Raji (cell line): Measurements from ENCODE around the gene OLFML3.

ENCODE experiments used
- POLR2A ChIP-seq: IDR thresholded peaks from 2 replicates; pipeline ENCODE4 v1.6.1; 2011; ENCODE audit warnings: low read depth, low read length, control low read depth; ENCODE audit not compliant: insufficient read depth

Gene OLFML3

GRCh38 chr1:113980110-113980509 is 836 bp downstream of the OLFML3 start:
- TF ChIP-seq POLR2A, result no peak

DNA sequence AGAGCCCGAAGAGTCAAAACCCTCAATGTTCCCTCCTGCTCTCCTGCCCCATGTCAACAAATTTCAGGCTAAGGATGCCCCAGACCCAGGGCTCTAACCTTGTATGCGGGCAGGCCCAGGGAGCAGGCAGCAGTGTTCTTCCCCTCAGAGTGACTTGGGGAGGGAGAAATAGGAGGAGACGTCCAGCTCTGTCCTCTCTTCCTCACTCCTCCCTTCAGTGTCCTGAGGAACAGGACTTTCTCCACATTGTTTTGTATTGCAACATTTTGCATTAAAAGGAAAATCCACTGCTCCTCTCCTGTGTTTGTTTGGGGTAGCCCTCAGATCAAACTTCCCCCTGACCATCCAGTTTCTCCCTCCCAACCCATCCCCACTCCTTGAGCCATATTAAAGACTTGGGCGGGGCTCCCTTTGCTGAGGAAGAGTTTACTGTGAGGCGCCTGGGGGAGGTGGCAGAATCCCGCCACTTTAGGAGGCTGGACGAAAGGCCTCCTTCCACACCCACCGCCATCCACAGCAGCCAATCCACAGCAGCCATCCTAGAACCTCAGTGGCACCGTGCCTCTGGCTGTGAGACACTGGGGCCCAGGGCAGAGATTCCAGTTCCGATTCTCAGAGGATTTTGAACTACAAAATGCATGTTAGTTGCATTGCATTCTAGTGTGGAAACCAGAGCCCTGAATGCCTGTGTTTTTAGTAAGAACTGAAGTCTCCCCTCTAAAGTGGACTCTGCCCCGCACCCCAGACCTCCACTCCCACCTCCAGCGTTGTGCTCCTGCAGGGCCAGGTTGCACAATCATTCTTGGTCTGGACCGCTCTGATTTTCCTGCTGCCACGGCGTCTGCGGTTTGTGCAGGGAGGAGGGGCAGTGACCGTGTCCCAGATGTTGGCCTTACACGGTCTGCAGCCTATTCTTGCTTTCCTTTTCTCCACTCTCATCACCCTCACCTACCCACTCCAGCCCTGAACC is 3.0 kb downstream of the OLFML3 start:
- no peak for TF ChIP-seq POLR2A

GRCh38 chr1:113982949-113983348 is 3.7 kb downstream of the OLFML3 start:
- TF ChIP-seq POLR2A, result no peak

DNA sequence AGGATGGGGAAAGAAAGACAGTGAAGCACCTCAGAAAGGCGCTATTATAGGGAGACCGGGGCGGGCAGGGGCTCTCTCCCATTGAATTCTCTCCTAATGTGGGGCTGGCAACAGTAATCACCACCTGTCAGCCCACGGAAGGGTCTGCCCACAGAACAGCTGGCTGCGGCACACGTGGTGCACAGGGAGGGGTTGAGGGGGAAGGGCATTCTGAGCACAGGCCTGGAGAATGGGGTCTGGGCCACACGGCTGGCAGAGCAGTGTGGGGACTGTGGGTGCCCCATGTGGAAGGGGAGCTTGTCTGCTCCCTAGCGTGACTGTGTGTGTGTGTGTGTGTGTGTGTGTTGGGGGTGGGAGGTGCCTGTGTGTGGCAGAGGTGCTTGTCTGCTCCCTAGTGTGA is 4.1 kb downstream of the OLFML3 start:
- TF ChIP-seq POLR2A, result no peak

GRCh38 chr1:113983826-113984225 is 4.6 kb downstream of the OLFML3 start:
- TF ChIP-seq POLR2A, result no peak

DNA sequence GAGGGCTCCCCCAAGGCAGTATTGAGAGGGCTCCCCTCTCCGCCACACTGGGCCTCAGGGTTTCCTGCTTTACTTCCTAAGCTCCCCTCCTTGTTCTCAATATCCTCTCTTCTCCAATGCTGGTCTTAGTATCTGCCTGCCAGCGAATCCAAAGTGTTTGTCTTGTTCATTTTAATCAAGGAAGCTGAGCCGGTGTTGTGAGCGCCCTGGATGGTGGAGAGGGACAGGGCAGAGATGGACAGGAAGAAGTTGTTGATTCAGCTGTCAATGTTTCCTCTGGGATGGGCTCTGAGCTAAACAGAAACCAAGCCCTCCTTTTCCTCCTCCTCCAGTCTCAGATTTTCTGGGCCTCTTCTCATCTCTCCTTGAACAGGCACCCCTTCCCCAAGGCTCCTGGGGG is 5.4 kb downstream of the OLFML3 start:
- no peak for TF ChIP-seq POLR2A

DNA sequence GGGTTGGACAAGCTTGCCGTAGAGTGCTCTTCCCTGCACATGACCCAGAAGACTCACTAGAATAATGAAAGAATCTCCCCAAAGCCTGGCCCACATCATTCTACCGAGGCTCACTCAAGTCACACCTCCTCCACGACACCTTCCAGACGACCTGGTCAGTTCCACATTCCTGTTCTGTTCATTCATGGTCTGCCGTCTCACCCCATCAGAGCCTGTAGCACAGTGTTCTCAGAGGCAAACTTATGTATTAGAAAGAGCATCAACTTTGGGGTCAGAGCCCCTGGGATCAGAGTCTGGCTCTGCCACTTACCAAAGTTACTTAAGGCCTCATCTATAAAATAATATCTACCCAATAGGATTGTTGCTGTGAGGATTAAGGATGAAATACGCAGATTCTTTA is 7.5 kb downstream of the OLFML3 start:
- TF ChIP-seq POLR2A, result no peak

DNA sequence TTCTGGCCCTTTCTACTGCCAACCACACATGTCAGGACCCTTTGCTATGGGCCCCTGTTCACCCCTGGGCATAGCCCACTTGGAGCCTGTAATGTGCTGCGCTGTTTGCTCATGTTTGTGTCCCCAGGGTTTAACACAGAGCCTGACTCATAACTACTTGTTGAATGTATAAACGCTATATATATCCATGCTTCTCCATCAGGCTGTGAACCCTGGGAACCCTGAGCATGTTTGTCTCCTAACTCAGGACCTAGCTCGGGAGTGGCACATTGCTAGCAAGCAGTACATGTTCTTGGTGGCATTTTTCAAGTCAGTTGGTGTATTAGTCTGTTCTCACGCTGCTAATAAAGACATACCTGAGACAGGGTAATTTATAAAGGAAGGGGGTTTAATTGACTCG is 8.0 kb downstream of the OLFML3 start:
- TF ChIP-seq POLR2A, result no peak

DNA sequence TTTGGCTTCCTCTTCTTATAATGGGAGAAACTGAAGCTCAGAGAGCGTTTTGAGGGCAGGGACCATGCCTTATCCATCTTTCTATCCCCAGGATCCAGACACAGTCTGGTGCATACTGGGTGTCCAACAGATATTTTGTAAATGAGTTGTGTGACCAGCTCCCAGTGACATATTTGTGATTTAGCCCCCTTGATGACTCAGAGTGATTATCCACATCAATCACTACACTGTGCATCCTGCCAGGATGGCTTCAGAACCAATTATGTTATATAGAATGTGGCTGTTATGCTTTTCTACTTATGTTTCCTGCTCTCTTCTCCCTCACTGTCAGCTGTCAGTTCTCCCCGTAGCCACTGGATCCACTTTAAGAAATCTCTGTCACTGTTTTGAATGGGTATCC is 11.3 kb downstream of the OLFML3 start:
- no peak for TF ChIP-seq POLR2A

GRCh38 chr1:113990961-113991360 is 11.7 kb downstream of the OLFML3 start:
- TF ChIP-seq POLR2A, result no peak

DNA sequence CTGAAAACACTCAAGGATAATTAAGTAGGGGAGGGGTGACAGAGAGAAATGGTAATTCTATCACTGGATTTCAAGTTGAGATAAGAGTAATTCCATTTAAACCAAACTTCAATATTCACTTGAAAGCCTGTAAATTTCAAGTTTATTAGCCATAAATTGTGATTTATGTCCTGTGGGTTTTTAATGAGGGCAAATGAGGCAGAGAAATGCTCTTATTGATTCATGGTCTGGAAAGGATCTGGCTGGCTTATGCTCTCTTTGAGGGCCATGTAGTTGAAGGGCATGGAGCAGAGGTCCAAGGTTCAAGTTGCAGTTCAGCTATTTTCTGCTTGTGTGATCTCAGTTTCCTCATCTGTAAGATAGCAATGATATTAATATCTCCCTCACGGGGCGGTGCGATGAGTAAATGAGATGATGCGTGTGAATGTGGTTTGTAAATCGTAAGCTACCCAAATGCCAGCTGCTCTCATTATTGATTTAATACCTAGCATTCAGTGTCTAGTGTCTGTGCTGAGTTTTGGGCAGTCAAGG is 12.3 kb downstream of the OLFML3 start:
- TF ChIP-seq POLR2A, result no peak

- no peak for TF ChIP-seq POLR2A
These were observed 13.8 kb downstream of the OLFML3 start for GRCh38 chr1:113993072-113993471.

DNA sequence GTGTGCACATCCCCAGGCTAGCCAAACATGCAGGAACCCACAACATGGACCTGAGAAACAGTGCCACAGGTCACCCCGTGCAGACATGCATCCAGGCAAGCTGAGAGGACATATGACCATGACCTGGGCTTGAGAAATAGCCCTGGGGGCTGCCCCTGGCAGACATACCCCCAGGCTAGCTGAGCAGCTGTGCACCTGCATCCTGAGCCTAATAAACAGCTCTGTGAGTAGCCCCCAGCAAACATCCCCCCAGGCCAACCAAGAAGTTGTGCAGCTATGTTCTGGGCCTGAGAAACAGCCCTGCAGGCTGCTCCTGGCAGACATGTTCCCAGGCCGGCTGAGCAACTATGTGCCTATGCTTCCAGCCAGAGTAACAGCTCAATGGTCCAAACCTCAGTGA is 14.5 kb downstream of the OLFML3 start:
- TF ChIP-seq POLR2A, result no peak

- no peak for TF ChIP-seq POLR2A
These were observed 16.1 kb downstream of the OLFML3 start for GRCh38 chr1:113995382-113995781.

DNA sequence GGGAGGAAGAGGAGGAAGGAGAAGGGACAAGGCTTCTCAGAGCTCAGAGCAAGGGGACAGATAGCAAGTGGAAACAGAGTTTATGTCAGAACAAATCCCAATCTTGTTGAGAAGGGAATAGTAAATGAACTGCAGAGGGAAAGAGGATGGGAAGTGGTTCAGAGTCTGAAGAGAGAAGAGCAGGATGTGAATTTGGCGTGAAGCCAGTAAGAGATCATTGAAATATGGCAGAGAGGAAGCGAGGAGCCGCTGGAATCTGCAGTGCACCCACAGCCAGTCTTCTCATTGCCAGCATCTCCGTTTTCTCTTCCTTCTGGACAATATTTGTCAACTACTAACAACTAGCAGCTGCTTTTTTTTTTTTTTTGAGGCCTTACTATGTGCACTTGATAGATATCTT is 19.1 kb downstream of the OLFML3 start:
- no peak for TF ChIP-seq POLR2A

DNA sequence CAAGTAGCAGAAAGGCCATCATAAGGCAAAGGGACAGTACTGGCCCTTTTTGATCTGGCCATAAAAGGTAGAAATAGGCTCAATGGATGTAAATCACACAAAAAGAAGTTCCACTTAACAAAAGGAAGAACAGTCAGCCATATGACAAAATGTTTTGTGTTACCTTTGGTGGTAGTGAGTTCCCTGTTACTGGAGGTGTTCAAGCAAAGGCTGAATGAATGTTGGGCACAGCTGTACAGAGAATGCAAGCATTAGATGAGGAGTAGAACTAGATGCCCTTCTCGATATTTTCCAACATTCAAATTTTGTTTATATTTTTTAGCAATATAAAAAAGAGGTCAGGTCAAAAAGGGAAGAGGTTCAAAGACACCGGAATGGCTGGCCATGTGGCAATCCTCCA is 20.0 kb downstream of the OLFML3 start:
- TF ChIP-seq POLR2A, result no peak

DNA sequence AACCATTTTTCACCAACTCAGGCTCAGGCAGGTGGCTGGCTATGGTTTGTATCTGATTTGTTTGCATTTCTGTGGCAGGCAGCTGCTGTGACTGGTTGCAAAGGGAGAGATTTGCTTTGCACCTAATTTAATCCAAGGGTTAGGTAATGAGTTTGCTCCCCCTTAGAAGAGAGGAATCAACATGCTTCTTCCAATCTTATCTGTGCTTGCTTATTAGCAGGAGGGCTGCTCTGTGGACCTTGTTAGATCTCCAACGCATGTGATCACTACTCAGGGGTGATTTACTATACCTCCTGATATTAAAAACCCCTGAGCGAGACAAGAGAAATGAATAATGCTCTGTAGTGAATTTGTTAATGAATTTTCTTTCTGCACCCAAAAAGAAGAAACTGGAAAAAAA is 20.5 kb downstream of the OLFML3 start:
- no peak for TF ChIP-seq POLR2A

DNA sequence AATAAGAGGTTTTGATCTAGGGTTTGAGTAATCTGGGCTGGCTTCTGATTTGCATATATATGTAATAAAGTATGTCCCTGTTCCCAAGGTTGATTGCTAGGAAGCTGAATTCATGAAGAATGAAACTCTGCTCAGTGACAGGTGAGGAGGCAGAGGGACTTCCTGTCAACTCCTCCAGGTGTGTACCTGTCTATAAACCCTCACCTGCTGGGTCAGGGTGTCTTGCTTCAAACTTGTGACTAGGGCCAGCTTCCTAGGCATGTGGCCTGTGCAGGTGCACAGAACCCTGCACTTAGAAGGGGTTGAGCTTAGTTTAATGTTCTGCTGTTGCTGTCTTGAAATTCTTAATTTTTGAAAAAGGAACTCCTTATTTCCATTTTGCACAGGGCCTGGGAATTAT is 21.1 kb downstream of the OLFML3 start:
- TF ChIP-seq POLR2A, result no peak
